ENCODE results near the gene MAGIX.

DNA sequence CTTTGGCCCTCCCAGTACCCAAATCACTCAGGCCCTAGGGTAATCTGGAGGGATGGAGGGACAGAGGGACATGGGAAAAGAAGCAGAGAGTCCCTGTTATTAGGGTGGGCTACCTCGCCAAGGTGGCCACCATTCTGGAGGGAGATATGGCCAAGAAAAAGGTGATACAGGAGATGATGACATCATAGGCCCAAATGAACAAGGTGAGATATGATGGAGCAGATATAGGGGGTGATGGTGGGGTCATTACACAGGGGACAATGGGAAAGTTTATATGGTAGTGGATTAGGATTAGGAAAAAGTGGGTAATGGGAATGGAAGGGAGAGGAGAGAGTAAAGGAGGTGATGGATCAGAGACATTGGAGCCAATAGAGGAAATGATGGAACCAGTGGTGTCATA, 50.3 kb downstream of the MAGIX start:
- TF ChIP-seq TAF1 (IDR thresholded peaks at IDR 0.05; ENCODE audit: low read depth) = no peak
- no peak for TF ChIP-seq YY1 (IDR thresholded peaks at IDR 0.05; ENCODE audit: low read depth)
- TF ChIP-seq, protein P1, sequence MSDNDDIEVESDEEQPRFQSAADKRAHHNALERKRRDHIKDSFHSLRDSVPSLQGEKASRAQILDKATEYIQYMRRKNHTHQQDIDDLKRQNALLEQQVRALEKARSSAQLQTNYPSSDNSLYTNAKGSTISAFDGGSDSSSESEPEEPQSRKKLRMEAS (IDR thresholded peaks at IDR 0.05) = no peak
- no peak for TF ChIP-seq EP300 (IDR thresholded peaks at IDR 0.05; ENCODE audit: borderline replicate concordance)
- TF ChIP-seq CEBPB (IDR thresholded peaks at IDR 0.05) = no peak
- no peak for TF ChIP-seq CREB1 (IDR thresholded peaks at IDR 0.05; ENCODE audit: low read depth)
- TF ChIP-seq, protein P2, sequence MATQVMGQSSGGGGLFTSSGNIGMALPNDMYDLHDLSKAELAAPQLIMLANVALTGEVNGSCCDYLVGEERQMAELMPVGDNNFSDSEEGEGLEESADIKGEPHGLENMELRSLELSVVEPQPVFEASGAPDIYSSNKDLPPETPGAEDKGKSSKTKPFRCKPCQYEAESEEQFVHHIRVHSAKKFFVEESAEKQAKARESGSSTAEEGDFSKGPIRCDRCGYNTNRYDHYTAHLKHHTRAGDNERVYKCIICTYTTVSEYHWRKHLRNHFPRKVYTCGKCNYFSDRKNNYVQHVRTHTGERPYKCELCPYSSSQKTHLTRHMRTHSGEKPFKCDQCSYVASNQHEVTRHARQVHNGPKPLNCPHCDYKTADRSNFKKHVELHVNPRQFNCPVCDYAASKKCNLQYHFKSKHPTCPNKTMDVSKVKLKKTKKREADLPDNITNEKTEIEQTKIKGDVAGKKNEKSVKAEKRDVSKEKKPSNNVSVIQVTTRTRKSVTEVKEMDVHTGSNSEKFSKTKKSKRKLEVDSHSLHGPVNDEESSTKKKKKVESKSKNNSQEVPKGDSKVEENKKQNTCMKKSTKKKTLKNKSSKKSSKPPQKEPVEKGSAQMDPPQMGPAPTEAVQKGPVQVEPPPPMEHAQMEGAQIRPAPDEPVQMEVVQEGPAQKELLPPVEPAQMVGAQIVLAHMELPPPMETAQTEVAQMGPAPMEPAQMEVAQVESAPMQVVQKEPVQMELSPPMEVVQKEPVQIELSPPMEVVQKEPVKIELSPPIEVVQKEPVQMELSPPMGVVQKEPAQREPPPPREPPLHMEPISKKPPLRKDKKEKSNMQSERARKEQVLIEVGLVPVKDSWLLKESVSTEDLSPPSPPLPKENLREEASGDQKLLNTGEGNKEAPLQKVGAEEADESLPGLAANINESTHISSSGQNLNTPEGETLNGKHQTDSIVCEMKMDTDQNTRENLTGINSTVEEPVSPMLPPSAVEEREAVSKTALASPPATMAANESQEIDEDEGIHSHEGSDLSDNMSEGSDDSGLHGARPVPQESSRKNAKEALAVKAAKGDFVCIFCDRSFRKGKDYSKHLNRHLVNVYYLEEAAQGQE (IDR thresholded peaks at IDR 0.05; ENCODE audit: low read depth) = no peak
- TF ChIP-seq EGR1 (IDR thresholded peaks at IDR 0.05) = no peak
- no peak for TF ChIP-seq TCF12 (IDR thresholded peaks at IDR 0.05; ENCODE audit: low read depth)
- TF ChIP-seq TEAD4 (IDR thresholded peaks at IDR 0.05) = no peak

All from Ishikawa (cell line).